ENCODE data around the gene NAALADL2.
"Not testable (repeated sequence)": the region's sequence is repeated elsewhere in the genome, so short reads cannot be mapped to it uniquely, and the experiment has no call there.

The NAALADL2 gene

GRCh38 chr3:175818811-175819464 is 959.8 kb downstream of the NAALADL2 start:
- DNase-seq = no peak

DNA sequence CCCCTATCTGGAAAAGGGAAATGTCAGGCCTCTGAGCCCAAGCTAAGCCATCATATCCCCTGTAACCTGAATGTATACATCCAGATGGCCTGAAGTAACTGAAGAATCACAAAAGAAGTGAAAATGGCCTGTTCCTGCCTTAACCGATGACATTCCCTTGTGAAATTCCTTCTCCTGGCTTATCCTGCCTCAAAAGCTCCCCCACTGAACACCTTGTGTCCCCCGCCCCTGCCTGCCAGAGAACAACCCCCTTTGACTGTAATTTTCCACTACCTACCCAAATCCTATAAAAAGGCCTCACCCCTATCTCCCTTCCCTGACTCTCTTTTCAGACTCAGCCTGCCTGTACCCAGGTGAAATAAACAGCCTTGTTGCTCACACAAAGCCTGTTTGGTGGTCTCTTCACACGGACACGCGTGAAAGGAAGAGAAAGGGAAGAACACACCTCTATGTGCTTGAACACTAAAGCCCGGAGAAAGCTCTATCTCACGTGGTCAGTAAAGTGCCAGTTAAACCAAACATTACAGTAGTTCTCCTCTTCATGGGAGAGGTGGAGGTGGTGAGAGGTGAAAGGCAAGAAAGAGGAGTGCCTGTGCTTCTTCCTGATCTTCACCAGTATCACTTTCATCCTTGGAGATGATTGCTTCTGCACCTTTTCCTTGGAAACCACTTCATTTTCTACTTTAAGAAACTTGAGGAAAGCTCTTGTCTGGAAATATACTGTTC is 963.8 kb downstream of the NAALADL2 start:
- DNase-seq = not testable (repeated sequence)

DNA sequence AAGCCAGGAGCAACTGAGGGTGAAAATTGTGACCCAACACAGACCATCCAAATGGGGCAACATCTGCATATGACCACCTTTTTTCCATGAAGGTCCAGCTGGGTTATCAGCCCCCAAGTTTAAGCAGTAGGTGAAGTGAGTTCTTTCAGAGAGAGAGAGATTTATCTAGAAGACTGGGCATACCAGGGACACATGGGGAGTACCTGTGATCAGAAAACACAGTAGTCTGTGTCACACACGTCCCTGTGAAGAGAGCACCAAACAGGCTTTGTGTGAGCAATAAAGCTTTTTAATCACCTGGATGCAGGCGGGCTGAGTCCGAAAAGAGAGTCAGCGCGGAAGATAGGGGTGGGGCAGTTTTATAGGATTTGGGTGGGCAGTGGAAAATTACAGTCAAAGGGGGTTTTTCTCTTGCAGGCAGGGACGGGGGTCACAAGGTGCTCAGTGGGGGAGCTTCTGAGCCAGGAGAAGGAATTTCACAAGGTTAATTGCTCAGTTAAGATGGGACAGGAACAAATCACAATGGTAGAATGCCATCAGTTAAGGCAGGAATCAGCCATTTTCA is 966.0 kb downstream of the NAALADL2 start:
- DNase-seq = not testable (repeated sequence)

- no peak for DNase-seq
These were observed 967.6 kb downstream of the NAALADL2 start for GRCh38 chr3:175826759-175827158.

DNA sequence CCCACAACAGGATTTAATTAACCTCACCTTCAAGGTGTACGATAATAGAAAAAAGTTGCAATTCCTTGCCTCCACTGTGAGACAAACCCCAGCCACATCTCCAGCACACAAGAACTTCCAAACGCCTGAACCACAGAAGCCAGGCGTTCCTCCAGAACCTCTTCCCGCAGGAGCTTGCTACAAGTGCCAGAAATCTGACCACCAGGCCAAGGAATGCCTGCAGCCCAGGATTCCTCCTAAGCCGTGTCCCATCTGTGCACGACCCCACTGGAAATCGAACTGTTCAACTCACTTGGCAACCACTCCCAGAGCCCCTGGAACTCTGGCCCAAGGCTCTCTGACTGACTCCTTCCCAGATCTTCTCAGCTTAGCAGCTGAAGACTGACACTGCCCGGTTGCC is 970.7 kb downstream of the NAALADL2 start:
- not testable (repeated sequence) for DNase-seq

- DNase-seq = not testable (repeated sequence)
These were observed 976.6 kb downstream of the NAALADL2 start for GRCh38 chr3:175835763-175836162.

DNA sequence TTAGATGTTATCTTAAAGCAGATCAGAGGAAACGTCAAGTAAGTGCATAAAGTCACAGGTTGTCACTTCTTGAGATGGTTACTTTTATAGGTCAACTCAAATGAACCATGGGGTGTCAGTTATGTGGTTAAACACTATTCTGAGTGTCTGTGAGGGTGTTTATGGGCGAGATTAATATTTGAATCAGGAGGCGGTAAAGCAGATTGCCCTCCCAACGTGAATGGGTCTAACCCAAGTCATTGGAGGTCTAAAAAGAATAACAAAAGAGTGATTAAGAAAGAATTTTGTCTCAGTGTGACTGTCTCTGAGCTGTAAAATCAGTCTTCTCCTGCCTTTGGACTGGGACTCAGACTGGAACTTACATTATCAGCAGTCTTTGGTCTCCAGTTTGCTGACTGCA is 977.5 kb downstream of the NAALADL2 start:
- no peak for DNase-seq

DNA sequence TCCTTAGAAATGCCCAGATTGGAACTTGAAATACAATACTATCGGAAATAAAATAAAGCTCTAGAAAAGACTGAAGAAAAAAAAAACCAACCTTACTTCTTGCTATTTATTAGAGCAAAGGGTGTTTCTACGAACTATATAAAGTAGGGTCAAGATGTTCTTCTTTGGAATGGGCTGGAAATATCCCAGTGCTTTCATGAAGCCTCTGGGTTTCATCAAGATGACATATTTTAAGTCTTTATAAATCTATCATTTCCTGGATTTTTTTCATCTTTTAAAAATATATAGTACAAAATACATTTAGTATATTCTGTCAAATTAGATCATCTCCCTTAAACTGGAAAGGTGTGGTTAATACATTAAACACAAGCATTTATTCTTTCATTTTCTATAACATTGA is 978.8 kb downstream of the NAALADL2 start:
- DNase-seq = no peak

DNA sequence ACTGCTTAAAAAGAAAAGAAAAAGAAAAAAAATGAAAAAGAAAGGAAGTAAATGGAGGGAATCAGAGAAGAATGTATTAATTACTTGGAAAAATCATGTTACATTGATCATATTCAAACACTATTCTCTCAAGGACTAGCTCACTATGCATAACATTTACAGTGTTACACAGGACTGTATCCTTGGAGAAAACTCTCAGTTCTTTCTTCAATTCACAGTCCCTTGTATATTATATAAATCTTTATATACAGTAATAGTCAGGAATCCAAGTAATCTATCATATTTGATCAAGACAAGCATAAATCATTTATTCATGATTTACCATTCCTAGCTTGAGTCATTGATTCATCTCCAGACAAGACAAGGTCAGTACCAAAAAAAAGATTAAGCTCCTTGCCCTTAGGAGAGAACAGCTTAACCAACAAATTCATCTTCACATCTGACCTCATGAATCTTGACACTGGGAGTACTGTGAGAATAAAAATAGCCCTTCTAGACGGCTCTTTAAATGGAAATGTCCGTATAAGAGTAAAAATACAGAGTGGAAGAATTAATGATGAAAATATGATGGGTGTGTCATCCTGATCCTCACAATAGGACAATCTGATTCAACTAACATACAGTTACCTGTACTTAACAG is 980.4 kb downstream of the NAALADL2 start:
- DNase-seq = no peak

DNA sequence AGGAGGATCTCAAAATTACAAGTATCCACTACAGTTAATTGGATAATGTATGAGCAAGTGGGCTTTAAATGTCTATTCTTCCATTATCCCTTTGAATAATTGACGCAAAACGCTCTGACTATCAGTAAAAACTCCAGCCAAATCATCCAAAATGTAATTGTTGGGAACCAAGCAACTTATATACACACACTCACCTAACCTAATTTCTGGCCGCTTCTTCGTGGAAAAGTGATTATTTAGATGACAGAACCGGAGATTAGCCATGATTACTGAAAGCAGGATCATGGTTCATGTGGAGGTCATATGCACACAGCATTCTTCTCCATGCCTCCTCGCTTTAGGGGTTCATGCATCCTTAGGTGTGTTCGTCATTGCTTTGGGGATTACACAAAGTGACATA is 992.4 kb downstream of the NAALADL2 start:
- no peak for DNase-seq

- no peak for DNase-seq
These were observed 993.4 kb downstream of the NAALADL2 start for GRCh38 chr3:175852560-175852959.

- no peak for DNase-seq
These were observed 998.6 kb downstream of the NAALADL2 start for GRCh38 chr3:175857666-175858270.
